Vagina (tissue), 2 donors: ENCODE data around the gene ADAP2. TPM values are rescaled to one million over a fixed set of nuclear protein-coding genes. Genes with fewer than 3 reads are reported as not detected.

Experiments
- DNase-seq, 2 donors: peaks; one replicate each; pipeline ENCODE4 v3.0.0-alpha.2; 2017; ENCODE audit errors: extremely low spot score in 2 of 2
- H3K27ac ChIP-seq: fragments of 200-600 bp; sonication (generic); one replicate; pipeline ENCODE4 v1.5.1; 2019
- H3K27me3 ChIP-seq: fragments of 200-600 bp; sonication (generic); one replicate; pipeline ENCODE4 v1.5.1; 2019
- H3K36me3 ChIP-seq, 2 donors: fragments of 200-600 bp; sonication (generic); one replicate each; pipeline ENCODE4 v1.5.1; 2017 to 2019
- H3K4me1 ChIP-seq: fragments of 200-600 bp; sonication (generic); one replicate; pipeline ENCODE4 v1.5.1; 2019
- H3K4me3 ChIP-seq, 2 donors: fragments of 200-600 bp; sonication (generic); 1 replicate in 1 of 2; 2 replicates in 1 of 2; pipeline ENCODE4 v1.5.1; 2016 to 2019
- H3K9me3 ChIP-seq: fragments of 200-600 bp; sonication (generic); one replicate; pipeline ENCODE4 v1.5.1; 2019
- CTCF ChIP-seq, 3 experiments: fragments of 450-650 bp in 2 of 3; fragments of 200-600 bp in 1 of 3; sonication (generic) in 1 of 3; IDR thresholded peaks; one replicate each; pipeline ENCODE4 v1.5.1; 2017 to 2019; ENCODE audit warnings: antibody characterized with exemption in 3 of 3, mild to moderate bottlenecking in 2 of 3, moderate library complexity in 2 of 3
- POLR2A ChIP-seq, 2 donors: fragments of 450-650 bp; IDR thresholded peaks; one replicate each; pipeline ENCODE4 v1.6.1; 2017; ENCODE audit warnings: antibody characterized with exemption in 2 of 2, mild to moderate bottlenecking in 2 of 2, moderate library complexity in 2 of 2
- POLR2AphosphoS5 ChIP-seq, 2 donors: sonication (generic); formaldehyde crosslinking; IDR thresholded peaks; one replicate each; pipeline ENCODE4 v1.9.0; 2017; ENCODE audit warnings: antibody characterized with exemption in 2 of 2, mild to moderate bottlenecking in 2 of 2, low read depth in 1 of 2; ENCODE audit not compliant: insufficient read depth in 1 of 2
- intact Hi-C: fragments of 100-400 bp; cut with DNase I; formaldehyde crosslinking; loops from one replicate; pipeline ENCODE4 v1.15.1; 2023
- total RNA-seq: library from RNA; depleted of rRNA; stranded (reverse); fragments of >200 nt; gene quantifications from one replicate; pipeline ENCODE4 v1.2.3, GENCODE V29; 2016

The ADAP2 gene
- total RNA-seq, 1 donor from 2014 or later: 14.0 TPM

- Histone ChIP-seq H3K9me3 (no peaks in the 10 kb centered on the region), H3K4me1 (no peaks in the 10 kb centered on the region), H3K36me3 (peaks cover 0 to 15% of the 10 kb centered on the region in 2 donors), H3K27ac (no peak overlapping the region), H3K27me3 (no peaks in the 10 kb centered on the region), H3K4me3 (no peak overlapping the region)
- TF ChIP-seq CTCF (IDR thresholded peaks at IDR 0.05) (no peak), POLR2AphosphoS5 (IDR thresholded peaks at IDR 0.05; ENCODE audit: insufficient read depth in 1 of 2, low read depth in 1 of 2) (no peak), POLR2A (IDR thresholded peaks at IDR 0.05) (no peak)
- intact Hi-C loops: no loop called here
- no peak for DNase-seq
These were observed 60.1 kb downstream of the ADAP2 start for GRCh38 chr17:30981531-30982519.

- Histone ChIP-seq H3K4me1 (no peaks in the 10 kb centered on the region), H3K27me3 (no peaks in the 10 kb centered on the region), H3K36me3 (peaks cover 0 to 15% of the 10 kb centered on the region in 2 donors), H3K4me3 (no peak overlapping the region), H3K9me3 (no peaks in the 10 kb centered on the region), H3K27ac (no peak overlapping the region)
- no peak for DNase-seq
- TF ChIP-seq POLR2AphosphoS5 (IDR thresholded peaks at IDR 0.05; ENCODE audit: insufficient read depth in 1 of 2, low read depth in 1 of 2): no peak
- TF ChIP-seq POLR2A (IDR thresholded peaks at IDR 0.05): no peak
- no peak for TF ChIP-seq CTCF (IDR thresholded peaks at IDR 0.05)
- intact Hi-C loops: no loop called here
These were observed 61.1 kb downstream of the ADAP2 start for GRCh38 chr17:30982855-30983254.

GRCh38 chr17:30990458-30990857, 68.7 kb downstream of the ADAP2 start:
- intact Hi-C loops: no loop called here
- Histone ChIP-seq H3K9me3 (no peaks in the 10 kb centered on the region), H3K27me3 (no peaks in the 10 kb centered on the region), H3K4me3 (no peak overlapping the region), H3K36me3 (peaks cover 0 to 9% of the 10 kb centered on the region in 2 donors), H3K4me1 (no peaks in the 10 kb centered on the region), H3K27ac (no peak overlapping the region)
- TF ChIP-seq POLR2A (IDR thresholded peaks at IDR 0.05) (no peak), CTCF (IDR thresholded peaks at IDR 0.05) (no peak), POLR2AphosphoS5 (IDR thresholded peaks at IDR 0.05; ENCODE audit: insufficient read depth in 1 of 2, low read depth in 1 of 2) (no peak)
- DNase-seq: no peak

- no peaks in the 10 kb centered on the region for H3K9me3 ChIP-seq
- peaks cover 0 to 13% of the 10 kb centered on the region in 2 donors for H3K36me3 ChIP-seq
- no peaks in the 10 kb centered on the region for H3K27me3 ChIP-seq
- no peak for DNase-seq
- TF ChIP-seq CTCF (IDR thresholded peaks at IDR 0.05) (no peak), POLR2A (IDR thresholded peaks at IDR 0.05) (no peak), POLR2AphosphoS5 (IDR thresholded peaks at IDR 0.05; ENCODE audit: insufficient read depth in 1 of 2, low read depth in 1 of 2) (no peak)
- intact Hi-C loops: no loop called here
- no peaks in the 10 kb centered on the region for H3K4me1 ChIP-seq
- H3K27ac ChIP-seq: no peak overlapping the region
- H3K4me3 ChIP-seq: no peak overlapping the region
These were observed 70.8 kb downstream of the ADAP2 start for GRCh38 chr17:30992551-30992950.

- peaks cover 0 to 35% of the 10 kb centered on the region in 2 donors for H3K36me3 ChIP-seq
- intact Hi-C loops: no loop called here
- H3K4me3 ChIP-seq: no peak overlapping the region
- no peak overlapping the region for H3K27ac ChIP-seq
- H3K4me1 ChIP-seq: no peaks in the 10 kb centered on the region
- H3K27me3 ChIP-seq: no peaks in the 10 kb centered on the region
- H3K9me3 ChIP-seq: no peaks in the 10 kb centered on the region
- TF ChIP-seq POLR2A (IDR thresholded peaks at IDR 0.05): no peak
- no peak for TF ChIP-seq POLR2AphosphoS5 (IDR thresholded peaks at IDR 0.05; ENCODE audit: insufficient read depth in 1 of 2, low read depth in 1 of 2)
- TF ChIP-seq CTCF (IDR thresholded peaks at IDR 0.05): no peak
- no peak for DNase-seq
These were observed 73.6 kb downstream of the ADAP2 start for GRCh38 chr17:30995347-30995746.
